NCI-H2107 treated with DMSO at 0.1 percent for 48 hours (cell line): ENCODE measurements around the gene CES4A.
"Not testable (repeated sequence)": the region's sequence is repeated elsewhere in the genome, so short reads cannot be mapped to it uniquely, and the experiment has no call there.

Source experiments
- DNase-seq: peaks from one replicate; lab custom pipeline; 2025; ENCODE audit not compliant: unreplicated experiment; lab: John Stamatoyannopoulos, UW

The CES4A gene

GRCh38 chr16:66955363-66956153 lies 32.8 kb upstream of the CES4A start:
- not testable (repeated sequence) for DNase-seq

- not testable (repeated sequence) for DNase-seq
Observed at GRCh38 chr16:66956154-66956457, 32.3 kb upstream of the CES4A start.

- no peak for DNase-seq
Observed at GRCh38 chr16:66958857-66959703, 29.3 kb upstream of the CES4A start.

GRCh38 chr16:66959704-66960161 lies 28.7 kb upstream of the CES4A start:
- DNase-seq, result no peak

- DNase-seq, result no peak
Observed at GRCh38 chr16:66960270-66960669, 28.1 kb upstream of the CES4A start.

GRCh38 chr16:66961065-66961744 lies 27.2 kb upstream of the CES4A start, which contains the start of gene CES3:
Gene CES3 (plus strand): TSS chr16:66961266. CDS start chr16:66961308, 42 bp downstream.
- peak; percentile 51 for DNase-seq

GRCh38 chr16:66961914-66962313 lies 26.5 kb upstream of the CES4A start:
- peak; percentile 86 for DNase-seq

GRCh38 chr16:66964049-66964448 lies 24.3 kb upstream of the CES4A start:
- DNase-seq, result no peak

- no peak for DNase-seq
Observed at GRCh38 chr16:66968847-66969246, 19.5 kb upstream of the CES4A start.

GRCh38 chr16:66970775-66971720 lies 17.3 kb upstream of the CES4A start:
- no peak for DNase-seq

GRCh38 chr16:66972983-66973382 lies 15.4 kb upstream of the CES4A start:
- DNase-seq, result no peak

- no peak for DNase-seq
Observed at GRCh38 chr16:66973716-66974115, 14.7 kb upstream of the CES4A start.

- DNase-seq, result not testable (repeated sequence)
Observed at GRCh38 chr16:66974156-66974931, 14.0 kb upstream of the CES4A start.

GRCh38 chr16:66974932-66975246 lies 13.5 kb upstream of the CES4A start:
- DNase-seq, result not testable (repeated sequence)

- DNase-seq, result no peak
Observed at GRCh38 chr16:66975302-66975893, 13.0 kb upstream of the CES4A start.

- DNase-seq, result no peak
Observed at GRCh38 chr16:66976746-66977145, 11.6 kb upstream of the CES4A start.

- peak; percentile 88 for DNase-seq
Observed at GRCh38 chr16:66977341-66978113, 10.9 kb upstream of the CES4A start.

GRCh38 chr16:66979011-66979717 lies 9.2 kb upstream of the CES4A start:
- no peak for DNase-seq
